Mesothelial cell of epicardium (in vitro differentiated cells): ENCODE results near the gene LMF1. TPM values are rescaled to one million over a fixed set of nuclear protein-coding genes. Genes with fewer than 3 reads are reported as not detected.

ENCODE experiments used
- DNase-seq, 2 experiments: peaks; one replicate each; pipeline ENCODE4 v3.0.0; 2021; ENCODE audit warnings: low spot score in 2 of 2; ENCODE audit not compliant: unreplicated experiment in 2 of 2
- H3K27ac Mint-ChIP-seq: 2 replicates; pipeline ENCODE4 v1.8.0; 2021; ENCODE audit warnings: mixed read lengths
- H3K27me3 Mint-ChIP-seq: 2 replicates; pipeline ENCODE4 v1.8.0; 2021; ENCODE audit warnings: low read depth, mixed read lengths
- H3K36me3 Mint-ChIP-seq: 2 replicates; pipeline ENCODE4 v1.8.0; 2021; ENCODE audit warnings: mixed read lengths
- H3K4me1 Mint-ChIP-seq: 2 replicates; pipeline ENCODE4 v1.8.0; 2021; ENCODE audit warnings: mixed read lengths
- H3K4me3 Mint-ChIP-seq: 2 replicates; pipeline ENCODE4 v1.8.0; 2021; ENCODE audit warnings: mild to moderate bottlenecking, moderate library complexity, mixed read lengths
- H3K9me3 Mint-ChIP-seq: 2 replicates; pipeline ENCODE4 v1.8.0; 2021; ENCODE audit warnings: mixed read lengths
- CTCF ChIP-seq: fragments of 200-600 bp; sonication (generic); IDR thresholded peaks from one replicate; pipeline ENCODE4 v1.5.0; 2021; ENCODE audit warnings: antibody characterized with exemption; ENCODE audit not compliant: unreplicated experiment
- total RNA-seq: library from RNA; stranded (reverse); gene quantifications from 3 replicates; pipeline ENCODE4 v1.2.1, GENCODE V29; 2021

LMF1 gene
- total RNA-seq, 1 donor from 2014 or later = 37.4 TPM

GRCh38 chr16:918741-919657, 51.8 kb downstream of the LMF1 start:
- Mint-ChIP-seq H3K27me3 (no peaks in the 10 kb centered on the region), H3K9me3 (peaks cover 12% of the 10 kb centered on the region), H3K27ac (no peak overlapping the region), H3K4me1 (peaks cover 7% of the 10 kb centered on the region), H3K4me3 (no peak overlapping the region), H3K36me3 (peaks cover 29% of the 10 kb centered on the region)
- DNase-seq = no peak
- TF ChIP-seq CTCF = no peak

GRCh38 chr16:918068-918467, 52.7 kb downstream of the LMF1 start:
- no peak for DNase-seq
- H3K4me3 Mint-ChIP-seq = no peak overlapping the region
- H3K4me1 Mint-ChIP-seq = peaks cover 7% of the 10 kb centered on the region
- H3K36me3 Mint-ChIP-seq = peaks cover 20% of the 10 kb centered on the region
- peaks cover 4% of the 10 kb centered on the region for H3K9me3 Mint-ChIP-seq
- no peaks in the 10 kb centered on the region for H3K27me3 Mint-ChIP-seq
- TF ChIP-seq CTCF = no peak
- no peak overlapping the region for H3K27ac Mint-ChIP-seq

- Mint-ChIP-seq H3K9me3 (peaks cover 4% of the 10 kb centered on the region), H3K27me3 (no peaks in the 10 kb centered on the region), H3K4me1 (peaks cover 7% of the 10 kb centered on the region), H3K36me3 (peaks cover 20% of the 10 kb centered on the region), H3K4me3 (no peak overlapping the region), H3K27ac (no peak overlapping the region)
- no peak for TF ChIP-seq CTCF
- DNase-seq = no peak
These were observed 53.2 kb downstream of the LMF1 start for GRCh38 chr16:917591-918061.

- H3K4me1 Mint-ChIP-seq = peaks cover 7% of the 10 kb centered on the region
- H3K27ac Mint-ChIP-seq = no peak overlapping the region
- peaks cover 6% of the 10 kb centered on the region for H3K36me3 Mint-ChIP-seq
- no peak overlapping the region for H3K4me3 Mint-ChIP-seq
- no peaks in the 10 kb centered on the region for H3K27me3 Mint-ChIP-seq
- no peak for DNase-seq
- no peaks in the 10 kb centered on the region for H3K9me3 Mint-ChIP-seq
- TF ChIP-seq CTCF = no peak
These were observed 54.6 kb downstream of the LMF1 start for GRCh38 chr16:916035-916799.

- TF ChIP-seq CTCF = no peak
- Mint-ChIP-seq H3K27ac (no peak overlapping the region), H3K36me3 (peaks cover 5% of the 10 kb centered on the region), H3K4me3 (no peak overlapping the region), H3K4me1 (peaks cover 6% of the 10 kb centered on the region), H3K27me3 (no peaks in the 10 kb centered on the region), H3K9me3 (no peaks in the 10 kb centered on the region)
- no peak for DNase-seq
These were observed 55.2 kb downstream of the LMF1 start for GRCh38 chr16:915546-915945.
